ENCODE data around the gene SMURF1.
"Not testable (repeated sequence)": the region's sequence is repeated elsewhere in the genome, so short reads cannot be mapped to it uniquely, and the experiment has no call there.

SMURF1 gene

DNA sequence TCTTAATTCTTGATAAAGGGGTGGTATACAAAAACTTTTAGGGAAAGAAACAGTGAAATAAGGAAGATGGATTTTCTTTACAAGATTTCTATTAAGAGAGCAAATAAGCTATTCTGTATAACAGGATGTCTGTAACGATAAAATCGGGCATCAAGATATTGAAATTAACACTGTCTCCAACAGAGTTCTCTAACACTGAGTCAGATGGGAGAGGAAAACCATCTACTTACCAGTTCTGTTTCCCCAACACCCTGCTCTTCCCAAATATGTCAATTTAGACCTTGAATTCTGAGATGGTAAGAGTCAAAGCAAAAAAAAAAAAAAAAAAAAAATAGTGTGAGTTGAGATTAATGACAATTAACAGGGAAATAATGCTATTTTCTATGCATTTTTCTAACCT, 23.0 kb downstream of the SMURF1 start:
- no peak for DNase-seq

DNA sequence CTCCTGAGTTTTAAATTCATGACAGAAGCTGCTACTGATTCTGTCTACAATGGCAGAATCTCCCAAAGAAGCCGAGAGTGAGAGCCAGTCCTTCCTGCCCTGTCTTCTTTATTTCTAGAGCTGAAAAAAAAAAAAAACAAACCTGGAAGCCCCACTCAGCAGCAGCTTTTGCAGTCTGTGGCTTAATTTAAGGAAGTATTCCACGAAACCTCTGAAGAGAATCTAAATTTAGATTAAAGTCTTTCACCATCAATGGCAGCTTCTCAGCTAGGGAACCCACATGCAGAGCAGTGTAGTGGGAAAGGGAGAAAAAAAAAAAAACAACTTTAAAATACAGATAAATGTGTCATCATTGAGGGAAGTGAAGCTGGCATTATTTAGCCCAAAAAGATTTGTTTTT, 23.4 kb downstream of the SMURF1 start:
- no peak for DNase-seq

DNA sequence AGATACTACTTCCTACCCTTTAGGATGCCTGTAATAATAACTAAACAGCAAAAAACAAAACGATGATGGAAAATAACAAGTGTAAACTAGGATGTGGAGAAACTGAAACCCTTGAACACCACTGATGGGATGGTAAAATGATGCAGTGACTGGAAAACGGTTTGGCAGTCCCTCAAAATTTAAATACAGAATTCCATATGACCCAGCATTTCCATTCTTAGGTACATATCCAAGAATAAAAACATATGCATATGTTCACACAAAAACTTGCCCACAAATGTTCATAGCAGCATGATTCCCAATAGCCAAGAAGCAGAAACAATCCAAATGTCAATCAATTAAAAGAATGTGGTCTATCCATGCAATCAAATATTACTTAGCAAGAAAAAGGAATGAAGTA, 25.8 kb downstream of the SMURF1 start:
- DNase-seq = no peak

DNA sequence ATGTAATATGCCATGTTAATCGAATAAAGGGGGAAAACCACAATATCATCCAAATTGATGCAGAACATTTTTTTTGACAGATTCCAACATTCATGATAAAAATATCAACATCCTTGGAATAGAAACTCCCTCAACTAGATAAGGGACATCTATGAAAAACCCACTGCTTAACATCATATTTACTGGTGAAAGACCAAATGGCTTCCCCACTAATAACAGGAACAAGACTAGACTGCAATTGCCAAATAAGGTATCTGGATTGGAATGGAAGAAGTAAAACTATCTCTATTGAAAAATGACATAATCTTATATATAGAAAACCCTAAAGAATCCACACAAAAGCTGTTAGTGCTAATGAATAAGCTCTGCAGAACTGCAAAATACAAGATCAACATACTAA, 27.8 kb downstream of the SMURF1 start:
- no peak for DNase-seq

DNA sequence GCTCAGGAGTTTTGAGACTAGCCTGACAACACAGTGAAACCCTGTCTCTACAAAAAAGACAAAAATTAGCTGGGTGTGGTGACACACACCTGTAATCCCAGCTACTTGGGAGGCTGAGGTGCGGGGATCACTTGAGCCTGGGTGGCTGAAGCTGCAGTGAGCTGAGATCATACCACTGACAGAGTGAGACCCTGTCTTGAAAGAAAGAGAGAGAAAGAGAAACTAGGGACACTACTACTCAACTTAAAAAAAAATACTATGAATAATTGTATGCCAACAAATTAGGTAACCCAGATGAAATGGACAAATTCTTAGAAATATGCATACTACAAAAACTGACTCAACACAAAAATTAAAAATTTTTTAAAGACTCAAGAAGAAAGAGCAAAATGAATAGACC, 28.5 kb downstream of the SMURF1 start:
- DNase-seq = no peak

DNA sequence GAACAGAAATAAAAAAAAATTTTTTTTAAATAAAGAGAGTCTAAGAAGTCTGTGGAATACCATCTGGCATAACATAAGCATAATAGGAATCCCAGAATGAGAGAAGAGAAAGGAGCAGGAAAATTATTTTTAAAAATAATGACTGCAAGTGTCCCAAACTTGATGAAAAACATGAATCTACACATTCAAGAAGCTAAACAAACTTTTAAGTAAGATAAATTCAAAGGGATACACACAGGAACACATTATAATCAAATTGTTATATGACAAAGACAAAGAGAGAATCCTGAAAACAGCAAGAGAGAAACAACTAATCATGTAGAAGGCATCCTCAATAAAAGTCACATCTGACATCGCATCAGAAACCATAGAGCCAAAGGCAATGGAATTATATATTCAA, 30.9 kb downstream of the SMURF1 start:
- no peak for DNase-seq

DNA sequence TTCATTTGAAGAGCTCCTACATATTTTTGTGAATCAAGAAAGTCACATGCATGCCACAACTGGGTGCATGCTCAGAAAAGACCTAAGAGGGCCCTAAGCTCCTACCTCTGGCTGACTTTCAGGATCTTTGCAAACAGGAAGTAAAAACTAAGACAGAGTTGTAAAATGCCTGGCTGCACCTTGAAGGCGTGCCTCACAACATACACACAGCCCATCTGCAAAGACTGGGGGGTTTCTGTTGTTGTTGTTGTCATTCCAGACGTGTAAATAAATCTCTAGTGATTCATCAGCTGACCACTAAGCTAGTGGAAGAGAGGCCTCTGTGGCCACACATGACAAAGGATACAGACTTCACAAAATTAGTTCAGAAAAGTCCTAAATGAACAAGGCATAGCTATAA, 31.8 kb downstream of the SMURF1 start:
- DNase-seq = no peak

DNA sequence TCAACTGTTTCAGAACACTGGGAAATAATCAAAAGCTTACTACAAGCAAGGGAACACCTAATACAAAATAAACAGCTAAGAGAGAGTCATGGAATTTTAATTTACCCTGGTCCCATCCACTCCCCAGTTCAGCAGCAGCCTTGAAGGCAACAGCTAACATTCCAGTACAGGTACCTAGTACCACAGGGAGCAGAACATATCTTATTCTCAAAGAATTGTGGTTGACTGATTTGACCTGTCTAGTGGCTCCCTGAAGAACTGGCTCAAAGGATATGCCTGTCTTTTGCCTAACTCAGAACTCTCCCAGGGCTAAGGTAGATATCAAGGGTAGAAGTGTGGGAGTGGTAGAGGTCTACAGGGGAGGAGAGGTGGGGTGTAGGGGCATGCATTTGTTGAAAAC, 32.3 kb downstream of the SMURF1 start:
- DNase-seq = no peak

DNA sequence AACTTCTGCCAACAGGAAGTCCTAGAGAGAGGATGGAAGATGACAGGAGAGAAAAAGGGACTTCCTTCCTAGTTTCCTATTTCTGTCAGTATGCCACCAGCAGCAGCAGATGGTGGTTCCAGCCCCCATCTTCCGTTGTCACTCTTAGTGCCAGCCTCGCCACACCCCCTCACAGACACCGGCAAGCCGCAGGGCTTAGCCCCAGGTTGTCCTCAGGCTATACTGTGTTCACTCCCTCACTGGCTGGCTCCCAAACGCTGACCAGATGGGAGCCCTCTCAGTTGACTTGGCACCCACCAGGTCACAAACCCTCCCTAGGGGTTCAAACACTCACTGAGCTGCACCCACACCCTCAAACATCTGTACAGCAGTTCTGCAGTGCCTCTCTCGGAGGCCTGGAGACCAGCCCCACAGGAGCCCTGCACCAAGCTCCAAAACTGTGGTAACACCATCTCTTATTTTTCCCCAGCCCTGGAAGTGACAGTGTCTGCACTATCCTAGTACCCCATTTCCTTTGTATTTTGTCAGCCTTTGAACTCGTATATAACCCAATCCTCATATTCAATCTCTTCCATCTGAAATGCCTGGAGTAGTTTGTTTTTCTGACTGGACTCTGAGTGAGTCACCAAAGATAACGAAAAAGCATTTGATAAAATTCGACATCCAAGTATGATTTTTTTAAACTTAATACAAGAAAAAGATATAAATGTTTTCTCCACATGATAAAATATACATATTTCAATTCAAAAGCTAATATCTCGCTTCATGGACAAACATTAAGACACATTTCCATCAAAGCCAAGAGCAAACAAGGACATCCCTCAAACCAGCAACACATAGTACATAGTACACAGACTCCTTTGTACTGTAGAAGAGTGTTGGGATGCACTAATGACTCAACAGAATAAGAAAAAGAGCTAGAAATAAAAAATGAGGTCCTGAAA, 34.5 kb downstream of the SMURF1 start:
- DNase-seq = no peak

DNA sequence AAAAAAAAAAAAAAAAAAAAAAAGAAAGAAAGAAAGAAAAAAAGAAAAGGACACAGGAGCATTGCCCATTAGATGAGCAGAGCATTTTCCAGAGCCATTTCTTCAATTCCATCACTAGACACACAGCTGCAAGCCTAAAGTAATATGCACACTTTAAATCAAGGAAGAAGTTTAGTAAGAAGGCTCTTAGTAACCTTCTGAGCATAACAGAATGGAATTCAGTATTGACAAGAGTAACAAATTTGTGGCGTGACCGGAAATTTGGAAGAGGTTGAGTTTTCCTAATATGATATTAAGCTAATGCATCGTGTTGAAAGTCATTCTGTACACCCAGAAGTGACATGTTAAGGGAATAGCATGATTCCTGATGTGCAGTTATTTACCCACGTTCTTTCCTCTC, 35.3 kb downstream of the SMURF1 start:
- DNase-seq = no peak

DNA sequence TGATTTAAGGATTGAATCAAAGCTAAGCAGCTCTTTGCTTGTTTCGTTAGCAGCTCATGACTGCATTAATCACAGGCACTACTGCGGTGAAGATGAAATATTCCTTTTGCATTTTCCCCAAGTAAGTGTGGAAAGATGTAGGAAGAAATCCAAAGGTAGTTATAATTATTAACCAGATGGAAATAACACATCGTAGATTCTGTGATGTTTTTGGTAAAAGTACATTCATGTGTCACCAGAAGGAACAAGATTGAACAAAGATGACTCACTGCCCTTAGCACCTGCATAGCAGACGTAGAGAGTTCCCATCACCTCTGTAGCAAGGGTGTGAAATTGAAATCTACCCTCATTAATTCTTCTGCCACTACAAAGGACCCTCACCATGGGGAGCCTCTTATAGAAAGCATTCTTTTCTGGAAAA, 37.1 kb downstream of the SMURF1 start:
- no peak for DNase-seq

DNA sequence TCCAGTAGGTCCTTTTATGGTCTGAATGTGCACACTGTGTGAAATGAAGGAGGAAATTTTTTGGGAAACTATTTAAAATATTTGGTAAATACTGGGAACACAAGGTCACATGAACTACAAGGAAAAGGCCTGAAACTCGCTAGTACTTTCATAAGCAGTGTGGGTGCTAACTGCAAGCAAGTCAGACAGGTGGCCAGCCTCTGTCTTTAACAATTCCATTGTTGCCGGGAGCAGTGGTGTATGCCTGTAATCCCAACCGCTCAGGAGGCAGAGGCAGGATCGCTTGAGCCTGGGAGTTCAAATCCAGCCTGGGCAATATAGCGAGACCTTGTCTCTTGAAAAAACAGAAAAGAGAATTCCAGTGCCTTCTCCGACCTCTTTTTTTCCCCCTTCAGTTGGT, 37.5 kb downstream of the SMURF1 start:
- no peak for DNase-seq

DNA sequence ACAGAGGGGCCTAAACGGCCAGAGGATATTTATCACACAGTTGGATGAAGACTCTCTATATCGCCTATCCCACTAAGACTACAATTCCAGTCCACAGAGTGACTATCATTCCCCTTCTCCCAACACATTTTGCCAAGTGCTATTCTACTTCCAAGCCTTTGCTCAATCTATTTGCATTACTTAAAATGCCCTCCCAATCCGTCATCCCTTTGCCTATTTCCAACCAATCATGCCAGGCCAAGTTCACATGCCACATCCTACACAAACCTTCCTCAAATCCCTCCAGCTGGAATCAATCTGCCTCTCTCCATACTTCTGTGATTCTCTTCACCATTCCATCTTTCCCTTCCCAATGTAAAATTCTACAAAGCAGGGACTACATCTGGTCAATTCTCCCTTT, 38.2 kb downstream of the SMURF1 start:
- DNase-seq = no peak

DNA sequence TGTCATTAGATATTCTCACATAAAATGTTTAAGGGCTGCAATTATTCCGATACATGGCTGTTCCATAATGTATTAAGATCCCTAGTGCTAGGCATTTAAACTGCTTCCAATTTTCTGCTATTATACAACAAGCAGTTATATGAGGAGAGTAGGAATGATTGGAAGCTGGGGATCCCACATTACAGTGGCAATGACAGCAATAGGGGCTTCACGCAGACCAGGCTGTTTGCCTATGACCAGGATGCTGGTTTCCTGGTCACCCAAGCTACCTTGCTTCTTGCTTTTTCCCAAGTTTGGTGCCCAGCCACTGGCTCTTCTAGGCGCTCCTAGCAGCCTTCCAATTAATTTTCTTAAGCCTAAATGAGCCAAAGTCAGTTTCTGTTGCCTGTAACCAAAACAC, 39.3 kb downstream of the SMURF1 start:
- no peak for DNase-seq

DNA sequence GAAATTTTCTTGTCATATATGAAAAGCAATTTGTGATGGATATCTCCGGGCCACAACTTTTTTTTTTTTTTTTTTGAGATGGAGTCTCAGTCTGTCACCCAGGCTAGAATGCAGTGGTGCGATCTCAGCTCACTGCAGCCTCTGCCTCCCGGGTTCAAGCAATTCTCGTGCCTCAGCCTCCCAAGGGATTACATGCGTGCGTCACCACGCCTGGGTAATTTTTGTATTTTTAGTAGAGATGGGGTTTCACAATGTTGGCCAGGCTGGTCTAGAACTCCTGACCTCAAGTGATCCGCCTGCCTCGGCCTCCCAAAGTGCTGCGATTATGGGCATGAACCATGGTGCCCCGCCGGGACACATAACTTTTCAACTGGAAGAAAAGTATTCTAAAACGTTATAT, 40.1 kb downstream of the SMURF1 start:
- not testable (repeated sequence) for DNase-seq

DNA sequence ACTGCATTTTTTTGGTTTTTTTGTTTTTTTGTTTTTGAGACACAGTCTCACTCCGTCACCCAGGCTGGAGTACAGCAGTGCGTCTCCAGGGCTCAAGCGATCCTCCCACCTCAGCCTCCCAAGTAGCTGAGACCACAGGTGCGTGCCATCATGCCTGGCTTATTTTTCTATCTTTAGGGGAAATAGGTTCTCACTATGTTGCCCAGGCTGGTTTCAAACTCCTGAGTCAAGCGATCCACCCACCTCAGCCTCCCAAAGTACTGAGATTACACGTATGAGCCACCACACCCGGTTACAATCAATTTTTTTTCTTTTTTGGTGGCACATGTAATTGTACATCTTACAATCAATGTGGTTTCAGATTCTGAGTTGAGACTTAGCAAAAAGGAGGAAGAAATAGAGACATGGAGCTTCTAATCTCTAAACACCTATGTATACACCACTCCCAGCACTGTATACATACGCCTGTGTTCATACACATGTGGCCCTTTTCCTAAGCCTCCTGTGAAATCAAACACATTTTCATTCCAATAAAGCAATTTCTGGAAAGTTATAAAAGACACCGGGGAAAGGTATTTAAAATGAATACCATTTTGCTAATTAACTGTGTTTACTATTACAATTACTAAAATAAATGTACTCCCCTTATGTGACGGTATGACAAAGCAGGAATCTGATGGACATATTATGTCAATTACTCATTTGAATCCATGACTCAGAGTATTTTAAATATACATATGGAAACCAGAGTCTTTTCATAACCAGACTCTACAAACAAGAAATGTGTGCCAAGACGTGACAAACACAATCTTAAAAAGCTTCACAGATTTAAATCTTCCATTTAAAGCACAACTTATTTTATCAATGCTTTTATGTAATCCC, 40.9 kb downstream of the SMURF1 start:
- DNase-seq = peak; percentile 50 to 63

DNA sequence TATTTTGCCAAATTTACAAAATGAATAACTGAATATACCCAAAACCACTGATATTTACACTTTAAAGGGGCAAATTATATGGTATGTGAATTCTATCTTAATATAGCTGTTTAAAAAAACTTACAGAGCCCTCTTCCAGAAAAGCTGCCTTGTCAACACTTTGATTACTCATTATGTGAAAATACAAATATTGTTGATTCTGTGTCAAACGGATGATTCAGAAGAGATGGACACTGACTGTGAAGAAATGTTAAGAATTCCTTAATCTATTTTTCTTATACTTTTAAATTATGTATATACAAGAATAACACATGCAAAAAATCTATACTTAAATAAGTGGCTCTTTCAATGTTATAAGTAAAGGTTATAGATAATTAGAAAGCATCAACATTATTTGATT, 41.5 kb downstream of the SMURF1 start:
- DNase-seq = no peak

DNA sequence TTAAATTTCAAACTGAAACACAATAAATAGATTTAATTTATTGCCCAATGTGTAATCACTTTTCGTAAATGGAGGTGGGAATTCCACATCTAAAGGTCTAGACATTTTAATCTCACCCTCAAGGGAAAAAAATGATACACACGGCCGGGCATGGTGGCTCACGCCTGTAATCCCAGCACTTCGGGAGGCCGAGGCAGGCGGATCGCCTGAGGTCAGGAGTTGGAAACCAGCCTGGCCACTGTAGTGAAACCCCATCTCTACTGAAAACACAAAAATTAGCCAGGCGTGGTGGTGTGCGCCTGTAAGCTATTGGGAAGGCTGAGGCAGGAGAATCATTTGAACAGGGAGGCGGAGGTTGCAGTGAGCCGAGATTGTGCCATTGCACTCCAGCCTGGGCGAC, 42.4 kb downstream of the SMURF1 start:
- not testable (repeated sequence) for DNase-seq

DNA sequence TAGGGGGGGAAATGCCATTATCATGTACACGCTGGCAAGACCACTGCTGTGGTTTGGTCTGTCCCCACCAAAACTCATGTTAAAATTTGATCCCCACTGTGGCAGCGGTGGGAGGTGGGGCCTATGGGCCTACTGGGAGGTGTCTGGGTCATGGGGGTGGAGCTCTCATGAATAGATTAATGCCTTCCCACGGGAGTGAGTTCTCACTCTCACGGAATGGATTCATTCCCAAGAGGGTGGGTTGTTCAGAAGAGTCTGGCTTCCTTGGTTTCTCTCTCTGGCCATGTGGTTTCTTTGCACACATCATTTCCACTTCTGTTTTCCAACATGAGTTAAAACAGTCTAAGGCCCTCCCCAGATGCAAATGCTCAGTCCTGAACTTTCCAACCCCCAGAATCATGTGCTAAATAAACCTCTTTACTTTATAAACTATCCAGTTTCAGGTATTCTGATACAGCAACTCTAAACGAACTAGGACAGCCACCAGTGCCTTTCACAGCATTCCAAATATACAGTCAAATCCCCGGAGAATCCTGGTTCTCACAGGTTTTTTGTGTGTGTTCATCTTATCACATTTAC, 44.3 kb downstream of the SMURF1 start:
- no peak for DNase-seq

DNA sequence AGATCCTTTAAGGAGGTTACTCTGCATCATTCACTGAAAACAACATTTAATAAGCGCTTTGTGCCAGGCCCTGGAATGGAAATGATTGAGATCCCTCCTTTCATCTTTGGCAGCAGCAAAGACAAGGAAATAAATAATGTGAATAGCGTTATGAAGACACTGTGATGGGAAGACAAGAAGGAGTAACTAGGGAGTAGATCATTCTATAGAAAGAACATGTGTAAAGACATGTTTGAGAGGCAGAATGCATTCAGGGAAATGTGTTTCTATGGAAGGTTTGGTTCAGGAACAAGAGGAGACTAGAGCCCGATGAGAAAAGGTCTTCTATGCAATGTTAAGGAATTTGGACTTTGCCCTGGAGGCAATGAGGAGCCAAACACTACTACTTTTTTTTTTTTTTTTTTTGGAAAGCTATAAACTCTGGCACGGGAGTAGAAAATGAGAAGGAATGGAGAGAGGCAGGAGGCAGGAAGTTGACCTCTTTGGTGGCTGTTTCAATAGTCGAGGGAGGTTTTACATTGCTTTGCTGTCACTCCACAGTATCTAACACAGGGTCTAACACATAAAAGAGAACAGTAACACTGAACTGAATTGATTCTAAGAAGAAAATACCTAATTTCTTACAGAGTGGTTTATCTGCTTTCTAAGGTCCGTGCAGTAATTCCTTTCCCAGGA, 44.9 kb downstream of the SMURF1 start:
- DNase-seq = no peak

DNA sequence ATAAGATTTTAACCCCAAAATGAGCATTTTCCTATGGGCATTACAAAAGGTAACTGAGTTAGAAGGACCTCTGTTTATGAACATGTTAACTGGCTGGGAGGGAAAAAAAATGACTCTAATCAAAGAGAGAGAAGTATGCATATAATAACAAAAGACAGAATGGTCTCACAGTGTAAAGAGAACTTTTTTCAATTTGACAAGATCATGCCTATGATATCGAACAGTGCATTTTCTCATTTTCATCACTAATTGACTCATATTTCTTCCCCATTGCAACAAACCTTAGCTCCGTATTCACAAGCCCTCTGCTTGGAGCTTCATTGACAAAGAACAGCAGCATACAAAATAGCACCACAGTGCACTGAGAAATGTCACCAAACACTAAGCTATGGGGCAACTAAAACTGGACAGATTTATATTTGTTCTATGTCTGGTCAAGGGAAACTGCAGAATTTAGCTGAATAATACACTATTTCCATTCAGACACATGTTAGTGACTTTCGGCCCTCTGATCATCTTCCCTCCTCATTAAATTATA, 45.6 kb downstream of the SMURF1 start:
- no peak for DNase-seq

DNA sequence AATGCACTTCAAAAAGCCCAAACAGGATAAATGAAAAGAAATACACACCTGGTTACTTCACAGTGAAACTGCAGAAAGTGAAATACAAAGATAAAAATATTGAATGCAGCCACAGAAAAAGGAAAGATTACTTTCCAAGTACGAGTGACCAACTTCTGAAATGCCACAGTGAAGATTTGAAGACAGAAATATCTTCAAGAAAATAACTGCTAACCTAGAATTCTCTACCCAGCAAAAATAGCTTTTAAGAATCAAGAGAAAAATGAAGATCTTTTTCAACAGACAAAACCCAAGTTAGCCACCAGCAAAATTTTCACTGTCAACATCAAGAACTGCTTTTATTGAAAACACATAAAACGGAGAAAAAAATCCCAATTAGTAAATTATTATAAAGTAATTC, 46.2 kb downstream of the SMURF1 start:
- DNase-seq = no peak
